Erythroblast (primary cell): ENCODE results near the gene APRT.

Experiments
- GATA1 ChIP-seq: IDR thresholded peaks from 2 replicates; pipeline ENCODE4 v1.6.1; 2011; ENCODE audit warnings: low read depth, mild to moderate bottlenecking, control low read depth, low read length, moderate library complexity
- POLR2A ChIP-seq: IDR thresholded peaks from 2 replicates; pipeline ENCODE4 v1.6.1; 2011; ENCODE audit warnings: mild to moderate bottlenecking, low read length

DNA sequence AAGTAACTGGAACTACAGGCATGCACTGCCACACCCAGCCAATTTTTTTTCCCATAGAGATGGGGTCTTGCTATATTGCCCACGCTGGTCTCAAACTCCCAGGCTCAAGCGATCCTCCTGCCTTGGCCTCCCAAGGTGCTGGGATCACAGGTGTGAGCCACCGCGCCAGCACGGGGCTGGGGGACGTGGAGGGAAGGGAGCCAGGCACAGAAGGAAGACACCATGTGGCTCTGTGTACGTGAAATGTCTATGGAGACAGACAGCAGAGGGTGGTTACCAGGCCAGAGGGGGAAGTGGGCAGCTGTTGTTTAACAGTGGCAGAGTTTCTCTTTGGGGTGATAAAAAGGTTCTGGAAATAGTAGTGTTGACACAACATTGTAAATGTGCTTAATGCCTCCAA, 22.1 kb downstream of the APRT start:
- TF ChIP-seq POLR2A (no peak), GATA1 (no peak)
